SU-DHL-6 (cell line): Measurements from ENCODE around the gene CYBA.

Experiments used
- H2AFZ ChIP-seq: fragments of 200-600 bp; sonication (generic); 2 replicates; pipeline ENCODE4 v1.6.1; 2014; ENCODE audit warnings: low read depth, mild to moderate bottlenecking, moderate library complexity, mixed read lengths, antibody characterized with exemption, low read length; ENCODE audit not compliant: severe bottlenecking
- H3F3A ChIP-seq: fragments of 200-600 bp; shearing (Covaris generic); 2 replicates; pipeline ENCODE4 v1.6.0; 2016; ENCODE audit warnings: antibody characterized with exemption, mild to moderate bottlenecking; ENCODE audit not compliant: insufficient read depth
- H3K27ac ChIP-seq: fragments of 200-600 bp; sonication (generic); 2 replicates; pipeline ENCODE4 v1.5.1; 2016; ENCODE audit warnings: low read depth, mild to moderate bottlenecking, low read length, moderate library complexity, mixed read lengths
- H3K27me3 ChIP-seq: fragments of 200-600 bp; sonication (generic), shearing (Covaris generic); 2 replicates; pipeline ENCODE4 v1.6.0; 2014; ENCODE audit warnings: mild to moderate bottlenecking, low read length
- H3K36me3 ChIP-seq: fragments of 200-600 bp; sonication (generic); 2 replicates; pipeline ENCODE4 v1.6.1; 2014; ENCODE audit warnings: mild to moderate bottlenecking, low read length, mixed read lengths
- H3K4me2 ChIP-seq: fragments of 300-600, 200-600 bp; shearing (Covaris generic), sonication (generic); 2 replicates; pipeline ENCODE4 v1.6.0; 2014; ENCODE audit warnings: low read length, low read depth, mild to moderate bottlenecking; ENCODE audit not compliant: poor library complexity, severe bottlenecking
- H3K4me3 ChIP-seq: fragments of 200-600 bp; sonication (generic); 2 replicates; pipeline ENCODE4 v1.5.1; 2014; ENCODE audit warnings: antibody characterized with exemption, low read length, mild to moderate bottlenecking, mixed read lengths; ENCODE audit not compliant: insufficient read depth, poor library complexity, severe bottlenecking
- H3K79me2 ChIP-seq: fragments of 200-600 bp; sonication (generic); 2 replicates; pipeline ENCODE4 v1.6.1; 2014; ENCODE audit warnings: mild to moderate bottlenecking, low read length, moderate library complexity; ENCODE audit not compliant: insufficient read depth
- H3K9ac ChIP-seq: fragments of 200-600 bp; sonication (generic); 2 replicates; pipeline ENCODE4 v1.7.0; 2014; ENCODE audit warnings: mild to moderate bottlenecking, low read length
- H3K9me2 ChIP-seq: fragments of 200-600 bp; sonication (generic); replicated peaks from 2 replicates; pipeline ENCODE4 v1.6.1; 2014; ENCODE audit warnings: low read length; ENCODE audit not compliant: insufficient read depth
- H3K9me3 ChIP-seq: fragments of 200-600 bp; sonication (generic); 2 replicates; pipeline ENCODE4 v1.6.1; 2014; ENCODE audit warnings: low read length, mixed read lengths; ENCODE audit not compliant: insufficient read depth
- H4K20me1 ChIP-seq: fragments of 200-600 bp; sonication (generic); 2 replicates; pipeline ENCODE4 v1.6.1; 2014; ENCODE audit warnings: low read depth, mild to moderate bottlenecking, antibody characterized with exemption, low read length, moderate library complexity, mixed read lengths
- CTCF ChIP-seq: fragments of 200-600 bp; sonication (generic); IDR thresholded peaks from one replicate; pipeline ENCODE4 v1.5.1; 2017; ENCODE audit warnings: antibody characterized with exemption, mild to moderate bottlenecking, low read length, moderate library complexity; ENCODE audit not compliant: insufficient read depth, poor library complexity, severe bottlenecking
- EZH2phosphoT487 ChIP-seq: fragments of 200-600 bp; sonication (generic), shearing (Covaris generic); conservative IDR thresholded peaks from 2 replicates; pipeline ENCODE4 v1.6.1; 2018; ENCODE audit warnings: mild to moderate bottlenecking, antibody characterized with exemption, low read length, moderate library complexity, mixed read lengths

CYBA gene

GRCh38 chr16:88631384-88631783 is 19.5 kb downstream of the CYBA start:
- H3K36me3 ChIP-seq, result no peaks in the 10 kb centered on the region
- H3K9ac ChIP-seq, result no peak overlapping the region

GRCh38 chr16:88630941-88631340 is 19.9 kb downstream of the CYBA start:
- peaks cover 14% of the 10 kb centered on the region for H3F3A ChIP-seq
- H3K79me2 ChIP-seq, result no peaks in the 10 kb centered on the region
- no peaks in the 10 kb centered on the region for H3K9me2 ChIP-seq
- no peaks in the 10 kb centered on the region for H3K36me3 ChIP-seq
- H4K20me1 ChIP-seq, result no peaks in the 10 kb centered on the region
- no peak overlapping the region for H3K27ac ChIP-seq
- no peaks in the 10 kb centered on the region for H3K27me3 ChIP-seq
- H3K9me3 ChIP-seq, result no peaks in the 10 kb centered on the region
- H3K4me3 ChIP-seq, result no peak overlapping the region
- no peak overlapping the region for H3K4me2 ChIP-seq
- TF ChIP-seq EZH2phosphoT487, result no peak
- TF ChIP-seq CTCF, result no peak
- no peak overlapping the region for H3K9ac ChIP-seq
- H2AFZ ChIP-seq, result no peak overlapping the region

More at GRCh38 chr16:88631384-88631783, 19.5 kb downstream of the CYBA start:
- peaks cover 14% of the 10 kb centered on the region for H3F3A ChIP-seq
- no peaks in the 10 kb centered on the region for H3K9me2 ChIP-seq
- no peak overlapping the region for H3K4me3 ChIP-seq
- no peaks in the 10 kb centered on the region for H3K9me3 ChIP-seq
- no peaks in the 10 kb centered on the region for H3K27me3 ChIP-seq
- H3K79me2 ChIP-seq, result no peaks in the 10 kb centered on the region
- TF ChIP-seq CTCF (no peak), EZH2phosphoT487 (no peak)
- no peak overlapping the region for H2AFZ ChIP-seq
- H4K20me1 ChIP-seq, result no peaks in the 10 kb centered on the region
- H3K27ac ChIP-seq, result no peak overlapping the region
- no peak overlapping the region for H3K4me2 ChIP-seq

- Histone ChIP-seq H3K9me3 (no peaks in the 10 kb centered on the region), H3K4me3 (no peak overlapping the region), H4K20me1 (no peaks in the 10 kb centered on the region), H3K27me3 (no peaks in the 10 kb centered on the region), H3F3A (peaks cover 14% of the 10 kb centered on the region), H3K27ac (no peak overlapping the region), H3K79me2 (no peaks in the 10 kb centered on the region), H3K4me2 (no peak overlapping the region), H2AFZ (no peak overlapping the region), H3K36me3 (no peaks in the 10 kb centered on the region), H3K9ac (no peak overlapping the region), H3K9me2 (no peaks in the 10 kb centered on the region)
- TF ChIP-seq EZH2phosphoT487 (no peak), CTCF (no peak)
Measured at GRCh38 chr16:88630433-88630832, 20.4 kb downstream of the CYBA start.
